CD14-positive monocyte (primary cell): ENCODE data around the gene ABI3. TPM values are rescaled to one million over a fixed set of nuclear protein-coding genes. Genes with fewer than 3 reads are reported as not detected.

Experiments
- DNase-seq, 3 donors: peaks; one replicate each; pipeline ENCODE4 v3.0.0-alpha.2; 2011 to 2022
- H2AFZ ChIP-seq: 2 replicates; pipeline ENCODE4 v1.6.0; 2012; ENCODE audit warnings: mild to moderate bottlenecking, low read depth, low read length, inconsistent platforms; ENCODE audit not compliant: insufficient read depth, poor library complexity, severe bottlenecking
- H3K27ac ChIP-seq, 2 donors: 1 replicate in 1 of 2; 2 replicates in 1 of 2; pipeline ENCODE4 v1.5.1; 2012 to 2013; ENCODE audit warnings: low read length in 2 of 2, control low read depth in 1 of 2, inconsistent platforms in 1 of 2, low read depth in 1 of 2, mild to moderate bottlenecking in 1 of 2
- H3K27me3 ChIP-seq, 2 donors: one replicate each; pipeline versions ENCODE4 v1.6.0 to v1.6.1; 2011 to 2013; ENCODE audit warnings: low read length in 2 of 2; ENCODE audit not compliant: control insufficient read depth in 2 of 2, insufficient read depth in 2 of 2
- H3K36me3 ChIP-seq, 2 donors: replicated peaks in 1 of 2; 1 replicate in 1 of 2; 2 replicates in 1 of 2; pipeline versions ENCODE4 v1.5.1 to v1.6.1; 2012 to 2013; ENCODE audit warnings: low read length in 2 of 2, control low read depth in 1 of 2, inconsistent platforms in 1 of 2, mild to moderate bottlenecking in 1 of 2; ENCODE audit not compliant: insufficient read depth in 2 of 2, control insufficient read depth in 1 of 2
- H3K4me1 ChIP-seq, 2 donors: 1 replicate in 1 of 2; 2 replicates in 1 of 2; pipeline versions ENCODE4 v1.5.1 to v1.6.1; 2012 to 2013; ENCODE audit warnings: low read length in 2 of 2, control low read depth in 1 of 2, inconsistent platforms in 1 of 2, mild to moderate bottlenecking in 1 of 2, moderate library complexity in 1 of 2; ENCODE audit not compliant: insufficient read depth in 2 of 2, control insufficient read depth in 1 of 2
- H3K4me2 ChIP-seq: replicated peaks from 2 replicates; pipeline ENCODE3; 2012; ENCODE audit warnings: low read length, moderate library complexity, mild to moderate bottlenecking; ENCODE audit not compliant: poor library complexity, severe bottlenecking; ENCODE audit errors: extremely low read depth
- H3K4me3 ChIP-seq, 3 experiments: fragments of 200-600 bp in 1 of 3; sonication (generic) in 1 of 3; replicated peaks in 1 of 3; 1 replicate in 2 of 3; 2 replicates in 1 of 3; pipeline ENCODE4 v1.5.1; 2011 to 2013; ENCODE audit warnings: low read length in 3 of 3, mild to moderate bottlenecking in 3 of 3, control low read depth in 2 of 3, low read depth in 2 of 3, inconsistent platforms in 1 of 3, moderate library complexity in 1 of 3
- H3K79me2 ChIP-seq: 2 replicates; pipeline ENCODE4 v1.6.0; 2012; ENCODE audit warnings: mild to moderate bottlenecking, control low read depth, inconsistent platforms, low read length, moderate library complexity; ENCODE audit not compliant: insufficient read depth
- H3K9ac ChIP-seq: 2 replicates; pipeline ENCODE4 v1.6.0; 2017; ENCODE audit warnings: low read length, mild to moderate bottlenecking; ENCODE audit not compliant: insufficient read depth, poor library complexity, severe bottlenecking
- H3K9me3 ChIP-seq, 2 donors: replicated peaks in 1 of 2; 1 replicate in 1 of 2; 2 replicates in 1 of 2; pipeline versions ENCODE4 v1.5.1 to v1.6.1; 2012 to 2013; ENCODE audit warnings: low read length in 2 of 2, control low read depth in 1 of 2; ENCODE audit not compliant: control insufficient read depth in 1 of 2, insufficient read depth in 1 of 2
- H4K20me1 ChIP-seq: 2 replicates; pipeline ENCODE4 v1.6.0; 2012; ENCODE audit warnings: mild to moderate bottlenecking, low read length, control low read depth, moderate library complexity; ENCODE audit not compliant: insufficient read depth
- H3K27ac Mint-ChIP-seq, 7 donors: one replicate each; pipeline ENCODE4 v1.8.0; 2020; ENCODE audit warnings: mild to moderate bottlenecking in 7 of 7, mixed read lengths in 7 of 7, moderate library complexity in 6 of 7, inconsistent platforms in 2 of 7
- H3K27me3 Mint-ChIP-seq, 3 donors: one replicate each; pipeline ENCODE4 v1.8.0; 2021 to 2022; ENCODE audit warnings: low read depth in 3 of 3, mild to moderate bottlenecking in 3 of 3, mixed read lengths in 3 of 3, moderate library complexity in 3 of 3, inconsistent platforms in 1 of 3
- H3K36me3 Mint-ChIP-seq, 2 donors: one replicate each; pipeline ENCODE4 v1.8.0; 2020; ENCODE audit warnings: mixed read lengths in 2 of 2, inconsistent platforms in 1 of 2, mild to moderate bottlenecking in 1 of 2
- H3K4me1 Mint-ChIP-seq: one replicate; pipeline ENCODE4 v1.8.0; 2020; ENCODE audit warnings: mild to moderate bottlenecking, mixed read lengths
- H3K4me3 Mint-ChIP-seq, 2 donors: one replicate each; pipeline ENCODE4 v1.8.0; 2020; ENCODE audit warnings: mild to moderate bottlenecking in 2 of 2, mixed read lengths in 2 of 2, moderate library complexity in 1 of 2
- H3K9me3 Mint-ChIP-seq, 7 donors: one replicate each; pipeline ENCODE4 v1.8.0; 2020 to 2022; ENCODE audit warnings: mixed read lengths in 7 of 7, mild to moderate bottlenecking in 6 of 7, moderate library complexity in 6 of 7, inconsistent platforms in 2 of 7
- WGBS: methylation state at CpG from one replicate; pipeline ENCODE4 v1.1.5; 2013; ENCODE audit warnings: missing lambda C conversion rate; ENCODE audit not compliant: insufficient coverage; 5-methylcytosine and 5-hydroxymethylcytosine counted together
- intact Hi-C, 2 donors: fragments of 100-400 bp; cut with micrococcal nuclease; formaldehyde crosslinking; loops; one replicate each; pipeline versions ENCODE4 v1.15.0 to v1.15.1; 2023
- polyA plus RNA-seq, 3 donors: library from polyadenylated mRNA; depleted of rRNA in 1 of 3; unstranded in 2 of 3; stranded (reverse) in 1 of 3; fragments of 300-500 nt in 2 of 3; fragments of >200 nt in 1 of 3; fragmentation: Illumina TruSeq in 2 of 3; gene quantifications; 1 replicate in 2 of 3; 2 replicates in 1 of 3; pipeline ENCODE4 v1.2.3, GENCODE V29; 2012 to 2021
- TF ChIP-seq, protein P1 (sequence below): fragments of 200-600 bp; IDR thresholded peaks from one replicate; pipeline ENCODE4 v1.8.0; 2022; ENCODE audit warnings: antibody characterized with exemption, mild to moderate bottlenecking

Gene ABI3
- polyA plus RNA-seq, 3 donors = 43.2 to 90.6 (median 73.2) TPM

GRCh38 chr17:49194297-49194607 lies 16.3 kb upstream of the ABI3 start:
- 29% methylated on average over 2 of the region's 3 CpGs for WGBS
- peaks cover 0 to 3% of the 10 kb centered on the region in 2 donors for H3K36me3 Mint-ChIP-seq
- H3K9me3 Mint-ChIP-seq = peaks cover 0 to 1% (median 0%) of the 10 kb centered on the region in 7 donors
- peak overlapping the region in 1 of 2 donors; percentile 46 for H3K4me3 Mint-ChIP-seq
- H3K36me3 ChIP-seq = no peaks in the 10 kb centered on the region
- H4K20me1 ChIP-seq = no peaks in the 10 kb centered on the region
- peak overlapping the region in 1 of 3 experiments; percentile 80 for H3K4me3 ChIP-seq
- H3K79me2 ChIP-seq = no peaks in the 10 kb centered on the region
- H3K27ac Mint-ChIP-seq = peak overlapping the region in 6 of 7 donors; percentile 99 to 100 (median 99)
- no peaks in the 10 kb centered on the region for H3K9me3 ChIP-seq
- H3K4me1 ChIP-seq = peaks cover 33 to 38% of the 10 kb centered on the region in 2 donors
- DNase-seq = no peak
- H2AFZ ChIP-seq = no peak overlapping the region
- H3K27me3 Mint-ChIP-seq = peaks cover 0 to 7% (median 0%) of the 10 kb centered on the region in 3 donors
- H3K27ac ChIP-seq = peak overlapping the region in 1 of 2 donors; percentile 99
- peaks cover 46% of the 10 kb centered on the region for H3K4me1 Mint-ChIP-seq
- TF ChIP-seq, protein P1, sequence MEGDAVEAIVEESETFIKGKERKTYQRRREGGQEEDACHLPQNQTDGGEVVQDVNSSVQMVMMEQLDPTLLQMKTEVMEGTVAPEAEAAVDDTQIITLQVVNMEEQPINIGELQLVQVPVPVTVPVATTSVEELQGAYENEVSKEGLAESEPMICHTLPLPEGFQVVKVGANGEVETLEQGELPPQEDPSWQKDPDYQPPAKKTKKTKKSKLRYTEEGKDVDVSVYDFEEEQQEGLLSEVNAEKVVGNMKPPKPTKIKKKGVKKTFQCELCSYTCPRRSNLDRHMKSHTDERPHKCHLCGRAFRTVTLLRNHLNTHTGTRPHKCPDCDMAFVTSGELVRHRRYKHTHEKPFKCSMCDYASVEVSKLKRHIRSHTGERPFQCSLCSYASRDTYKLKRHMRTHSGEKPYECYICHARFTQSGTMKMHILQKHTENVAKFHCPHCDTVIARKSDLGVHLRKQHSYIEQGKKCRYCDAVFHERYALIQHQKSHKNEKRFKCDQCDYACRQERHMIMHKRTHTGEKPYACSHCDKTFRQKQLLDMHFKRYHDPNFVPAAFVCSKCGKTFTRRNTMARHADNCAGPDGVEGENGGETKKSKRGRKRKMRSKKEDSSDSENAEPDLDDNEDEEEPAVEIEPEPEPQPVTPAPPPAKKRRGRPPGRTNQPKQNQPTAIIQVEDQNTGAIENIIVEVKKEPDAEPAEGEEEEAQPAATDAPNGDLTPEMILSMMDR = no peak
- H3K4me2 ChIP-seq = peak overlapping the region; percentile 80
- intact Hi-C loops = no loop called here
- no peaks in the 10 kb centered on the region for H3K27me3 ChIP-seq
- H3K9ac ChIP-seq = no peak overlapping the region

DNA sequence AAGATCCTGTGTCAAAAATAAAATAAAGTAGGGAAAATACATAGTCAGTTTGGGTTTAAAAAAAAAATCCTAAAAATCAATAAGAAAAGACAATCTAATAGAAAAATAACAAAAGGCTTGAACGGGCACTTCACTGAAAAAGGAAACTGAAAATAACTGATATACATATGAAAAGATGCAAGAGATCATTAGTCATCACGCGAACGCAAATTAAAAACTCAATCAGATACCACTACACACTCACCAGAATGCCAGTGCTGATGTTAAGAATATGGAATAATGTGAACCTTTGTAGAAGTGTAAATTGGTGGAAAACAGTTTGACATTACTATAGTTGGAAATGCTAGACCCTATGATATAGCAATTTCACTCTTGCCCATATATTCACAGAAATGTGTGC lies 14.8 kb upstream of the ABI3 start:
- WGBS = no CpG with 5 or more reads among the region's 4 CpGs
- H2AFZ ChIP-seq = no peak overlapping the region
- no peaks in the 10 kb centered on the region for H3K9me3 ChIP-seq
- DNase-seq = no peak
- H4K20me1 ChIP-seq = no peaks in the 10 kb centered on the region
- no peaks in the 10 kb centered on the region for H3K79me2 ChIP-seq
- Mint-ChIP-seq H3K4me1 (peaks cover 50% of the 10 kb centered on the region), H3K27me3 (peaks cover 0 to 9% (median 0%) of the 10 kb centered on the region in 3 donors), H3K27ac (peak overlapping the region in 1 of 7 donors; percentile 4), H3K9me3 (peaks cover 0 to 1% (median 0%) of the 10 kb centered on the region in 7 donors), H3K36me3 (peaks cover 0 to 3% of the 10 kb centered on the region in 2 donors), H3K4me3 (no peak overlapping the region)
- H3K27ac ChIP-seq = no peak overlapping the region
- no peak overlapping the region for H3K4me3 ChIP-seq
- H3K4me1 ChIP-seq = peaks cover 36 to 41% of the 10 kb centered on the region in 2 donors
- no peaks in the 10 kb centered on the region for H3K27me3 ChIP-seq
- intact Hi-C loops = no loop called here
- TF ChIP-seq, protein P1 = no peak
- no peak overlapping the region for H3K9ac ChIP-seq
- H3K4me2 ChIP-seq = no peak overlapping the region
- H3K36me3 ChIP-seq = no peaks in the 10 kb centered on the region
